Hepatocyte (in vitro differentiated cells): ENCODE results near the gene TRIM46.

Experiments used
- CTCF ChIP-seq: fragments of 200-600 bp; sonication (generic); IDR thresholded peaks from 2 replicates; pipeline ENCODE4 v1.5.1; 2016; ENCODE audit warnings: antibody characterized with exemption, mild to moderate bottlenecking; ENCODE audit not compliant: poor library complexity
- EZH2 ChIP-seq: fragments of 200-600 bp; sonication (generic); IDR thresholded peaks from 2 replicates; pipeline ENCODE4 v1.6.1; 2016; ENCODE audit warnings: antibody characterized with exemption, mild to moderate bottlenecking, borderline replicate concordance

GRCh38 chr1:155186067-155186793 is 12.6 kb downstream of the TRIM46 start:
- TF ChIP-seq CTCF, result no peak
- TF ChIP-seq EZH2, result no peak
